GM19240 (cell line): ENCODE measurements around the gene CXXC5.

ENCODE experiments used
- DNase-seq: peaks from one replicate; pipeline ENCODE4 v3.0.0; 2011; ENCODE audit warnings: low spot score; ENCODE audit not compliant: insufficient read length

CXXC5 gene

GRCh38 chr5:139638090-139638735, 9.9 kb upstream of the CXXC5 start:
- DNase-seq = no peak

GRCh38 chr5:139638736-139639618, 9.2 kb upstream of the CXXC5 start:
- DNase-seq = no peak

- no peak for DNase-seq
Observed at GRCh38 chr5:139639619-139640380, 8.3 kb upstream of the CXXC5 start.

GRCh38 chr5:139640421-139641115, 7.6 kb upstream of the CXXC5 start:
- no peak for DNase-seq

GRCh38 chr5:139641116-139642080, 6.8 kb upstream of the CXXC5 start:
- DNase-seq = no peak

- no peak for DNase-seq
Observed at GRCh38 chr5:139642213-139642612, 5.9 kb upstream of the CXXC5 start.

- no peak for DNase-seq
Observed at GRCh38 chr5:139642891-139643871, 5.0 kb upstream of the CXXC5 start.

- DNase-seq = no peak
Observed at GRCh38 chr5:139644001-139644456, 4.1 kb upstream of the CXXC5 start.

- DNase-seq = no peak
Observed at GRCh38 chr5:139644646-139645429, 3.3 kb upstream of the CXXC5 start.

- DNase-seq = no peak
Observed at GRCh38 chr5:139645430-139645871, 2.7 kb upstream of the CXXC5 start.

GRCh38 chr5:139646111-139646510, 2.0 kb upstream of the CXXC5 start:
- DNase-seq = no peak

- DNase-seq = no peak
Observed at GRCh38 chr5:139646912-139647505, 1.1 kb upstream of the CXXC5 start.

- DNase-seq = no peak
Observed at GRCh38 chr5:139647506-139648204, 494 bp upstream of the CXXC5 start.

- no peak for DNase-seq
Observed at GRCh38 chr5:139649082-139649991, 1.2 kb downstream of the CXXC5 start.

GRCh38 chr5:139650031-139650688, 2.0 kb downstream of the CXXC5 start:
- DNase-seq = no peak

GRCh38 chr5:139650689-139651042, 2.5 kb downstream of the CXXC5 start:
- DNase-seq = no peak
